Breast epithelium (tissue), 4 donors: Measurements from ENCODE around the gene TUBB4B. TPM values are rescaled to one million over a fixed set of nuclear protein-coding genes. Genes with fewer than 3 reads are reported as not detected.

Experiments used
- DNase-seq, 2 donors: peaks; one replicate each; pipeline ENCODE4 v3.0.0-alpha.2; 2019; ENCODE audit warnings: low spot score in 2 of 2
- H3K27ac ChIP-seq, 2 donors: fragments of 200-600 bp; sonication (generic) in 1 of 2; one replicate each; pipeline ENCODE4 v1.5.1; 2016 to 2019; ENCODE audit warnings: mild to moderate bottlenecking in 1 of 2
- H3K27me3 ChIP-seq, 2 donors: fragments of 200-600 bp; sonication (generic) in 1 of 2; one replicate each; pipeline versions ENCODE4 v1.5.1 to v1.6.0; 2017 to 2019; ENCODE audit warnings: control low read depth in 1 of 2, mild to moderate bottlenecking in 1 of 2
- H3K36me3 ChIP-seq: fragments of 200-600 bp; one replicate; pipeline ENCODE4 v1.5.1; 2019
- H3K4me1 ChIP-seq, 2 donors: fragments of 200-600 bp; sonication (generic); one replicate each; pipeline ENCODE4 v1.5.1; 2016 to 2019; ENCODE audit warnings: control low read depth in 1 of 2
- H3K4me3 ChIP-seq, 3 donors: fragments of 200-600 bp; sonication (generic); 1 replicate in 2 of 3; 2 replicates in 1 of 3; pipeline ENCODE4 v1.5.1; 2016 to 2019; ENCODE audit warnings: mild to moderate bottlenecking in 3 of 3, moderate library complexity in 2 of 3
- H3K9me3 ChIP-seq, 2 donors: fragments of 200-600 bp; sonication (generic) in 1 of 2; one replicate each; pipeline ENCODE4 v1.5.1; 2016 to 2019; ENCODE audit warnings: control low read depth in 1 of 2
- POLR2A ChIP-seq: fragments of 450-650 bp; IDR thresholded peaks from one replicate; pipeline ENCODE4 v1.6.1; 2016; ENCODE audit warnings: antibody characterized with exemption, mild to moderate bottlenecking, moderate library complexity
- POLR2AphosphoS5 ChIP-seq, 3 donors: sonication (generic); formaldehyde crosslinking; IDR thresholded peaks; one replicate each; pipeline ENCODE4 v1.6.1; 2017; ENCODE audit warnings: antibody characterized with exemption in 3 of 3
- intact Hi-C: fragments of 100-400 bp; cut with DNase I; formaldehyde crosslinking; loops from one replicate; pipeline ENCODE4 v1.15.1; 2023; ENCODE audit warnings: low total_unique reads
- total RNA-seq, 3 donors: library from RNA; depleted of rRNA; stranded (reverse); fragments of >200 nt; gene quantifications; one replicate each; pipeline ENCODE4 v1.1.0, GENCODE V29; 2016
- TF ChIP-seq, protein P1 (sequence below), 3 donors: fragments of 450-650 bp; IDR thresholded peaks; one replicate each; pipeline ENCODE4 v1.5.1; 2016 to 2017; ENCODE audit warnings: antibody characterized with exemption in 3 of 3, mild to moderate bottlenecking in 3 of 3, moderate library complexity in 3 of 3

TUBB4B gene
- total RNA-seq, 3 donors from 2014 or later: 112 to 188 (median 183) TPM

DNA sequence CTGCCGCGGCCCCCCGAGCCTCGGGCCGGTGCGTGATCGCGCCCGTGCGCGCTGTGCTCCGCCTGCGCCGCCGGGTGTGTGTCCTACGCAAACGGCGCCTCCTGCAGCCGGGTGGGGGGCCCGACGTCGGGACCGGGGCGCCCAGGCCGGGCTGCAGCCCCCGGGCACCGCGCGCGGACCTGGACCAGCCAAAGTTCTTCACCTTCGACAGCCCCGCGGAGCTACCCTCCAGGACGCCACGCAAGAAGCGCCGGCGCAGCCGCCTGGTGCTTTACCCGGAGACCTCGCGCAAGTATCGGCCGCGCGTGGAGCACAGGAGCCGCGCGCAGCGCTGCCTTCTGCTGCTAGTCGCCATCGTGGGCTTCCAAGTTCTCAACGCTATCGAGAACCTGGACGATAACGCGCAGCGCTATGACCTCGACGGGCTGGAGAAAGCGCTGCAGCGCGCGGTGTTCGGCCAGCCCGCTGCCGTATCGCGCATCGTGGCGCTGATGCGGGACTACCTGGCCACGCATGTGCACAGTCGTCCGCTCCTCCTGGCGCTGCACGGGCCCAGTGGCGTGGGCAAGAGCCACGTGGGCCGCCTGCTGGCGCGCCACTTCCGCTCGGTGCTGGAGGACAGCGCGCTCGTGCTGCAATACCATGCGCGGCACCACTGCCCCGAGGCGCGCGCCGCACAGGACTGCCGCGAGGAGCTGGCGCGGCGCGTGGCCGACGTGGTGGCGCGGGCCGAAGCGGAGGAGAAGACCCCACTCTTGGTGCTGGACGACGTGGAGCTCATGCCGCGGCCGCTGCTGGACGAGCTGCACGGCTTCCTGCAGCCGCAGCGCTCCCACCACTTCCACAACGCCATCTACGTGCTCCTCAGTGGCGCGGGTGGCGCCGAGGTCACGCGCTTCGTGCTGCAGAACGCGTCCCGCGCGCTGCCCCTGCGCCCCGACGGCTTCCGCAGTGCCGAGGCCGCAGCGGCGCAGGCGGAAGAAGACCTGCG, 37.9 kb downstream of the TUBB4B start:
- Histone ChIP-seq H3K27ac (no peak overlapping the region), H3K4me1 (peaks cover 5 to 7% of the 10 kb centered on the region in 2 donors), H3K27me3 (peaks cover 2 to 20% of the 10 kb centered on the region in 2 donors), H3K36me3 (no peaks in the 10 kb centered on the region), H3K4me3 (peak overlapping the region; percentile 47 to 60 (median 51)), H3K9me3 (no peaks in the 10 kb centered on the region)
- no peak for DNase-seq
- TF ChIP-seq, protein P1, sequence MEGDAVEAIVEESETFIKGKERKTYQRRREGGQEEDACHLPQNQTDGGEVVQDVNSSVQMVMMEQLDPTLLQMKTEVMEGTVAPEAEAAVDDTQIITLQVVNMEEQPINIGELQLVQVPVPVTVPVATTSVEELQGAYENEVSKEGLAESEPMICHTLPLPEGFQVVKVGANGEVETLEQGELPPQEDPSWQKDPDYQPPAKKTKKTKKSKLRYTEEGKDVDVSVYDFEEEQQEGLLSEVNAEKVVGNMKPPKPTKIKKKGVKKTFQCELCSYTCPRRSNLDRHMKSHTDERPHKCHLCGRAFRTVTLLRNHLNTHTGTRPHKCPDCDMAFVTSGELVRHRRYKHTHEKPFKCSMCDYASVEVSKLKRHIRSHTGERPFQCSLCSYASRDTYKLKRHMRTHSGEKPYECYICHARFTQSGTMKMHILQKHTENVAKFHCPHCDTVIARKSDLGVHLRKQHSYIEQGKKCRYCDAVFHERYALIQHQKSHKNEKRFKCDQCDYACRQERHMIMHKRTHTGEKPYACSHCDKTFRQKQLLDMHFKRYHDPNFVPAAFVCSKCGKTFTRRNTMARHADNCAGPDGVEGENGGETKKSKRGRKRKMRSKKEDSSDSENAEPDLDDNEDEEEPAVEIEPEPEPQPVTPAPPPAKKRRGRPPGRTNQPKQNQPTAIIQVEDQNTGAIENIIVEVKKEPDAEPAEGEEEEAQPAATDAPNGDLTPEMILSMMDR (IDR thresholded peaks at IDR 0.05): no peak
- TF ChIP-seq POLR2A (no peak), POLR2AphosphoS5 (IDR thresholded peaks at IDR 0.05) (no peak)
- intact Hi-C loops: no loop called here

- TF ChIP-seq, protein P1 (IDR thresholded peaks at IDR 0.05): no peak
- no peak for TF ChIP-seq POLR2AphosphoS5 (IDR thresholded peaks at IDR 0.05)
- no peak for TF ChIP-seq POLR2A
- Histone ChIP-seq H3K27me3 (peaks cover 2 to 20% of the 10 kb centered on the region in 2 donors), H3K27ac (no peak overlapping the region), H3K36me3 (no peaks in the 10 kb centered on the region), H3K4me3 (no peak overlapping the region), H3K4me1 (peaks cover 5 to 7% of the 10 kb centered on the region in 2 donors), H3K9me3 (no peaks in the 10 kb centered on the region)
- intact Hi-C loops: loop anchor here (10.0 kb wide), 1 partner anchor 155 kb away; no protein-coding TSS in a partner anchor
- no peak for DNase-seq
These were observed 38.8 kb downstream of the TUBB4B start for GRCh38 chr9:137279741-137280473.

GRCh38 chr9:137280474-137281344, 39.6 kb downstream of the TUBB4B start:
- H3K27ac ChIP-seq: no peak overlapping the region
- TF ChIP-seq, protein P1 (IDR thresholded peaks at IDR 0.05): peak in 1 of 3 donors; percentile 32
- no peak for TF ChIP-seq POLR2A
- H3K9me3 ChIP-seq: no peaks in the 10 kb centered on the region
- H3K4me3 ChIP-seq: peak overlapping the region in 2 of 3 donors; percentile 23 to 57
- DNase-seq: no peak
- H3K36me3 ChIP-seq: no peaks in the 10 kb centered on the region
- H3K27me3 ChIP-seq: peaks cover 2 to 20% of the 10 kb centered on the region in 2 donors
- H3K4me1 ChIP-seq: peaks cover 5 to 7% of the 10 kb centered on the region in 2 donors
- intact Hi-C loops: loop anchor here (10.0 kb wide), 1 partner anchor 154 kb away; no protein-coding TSS in a partner anchor

DNA sequence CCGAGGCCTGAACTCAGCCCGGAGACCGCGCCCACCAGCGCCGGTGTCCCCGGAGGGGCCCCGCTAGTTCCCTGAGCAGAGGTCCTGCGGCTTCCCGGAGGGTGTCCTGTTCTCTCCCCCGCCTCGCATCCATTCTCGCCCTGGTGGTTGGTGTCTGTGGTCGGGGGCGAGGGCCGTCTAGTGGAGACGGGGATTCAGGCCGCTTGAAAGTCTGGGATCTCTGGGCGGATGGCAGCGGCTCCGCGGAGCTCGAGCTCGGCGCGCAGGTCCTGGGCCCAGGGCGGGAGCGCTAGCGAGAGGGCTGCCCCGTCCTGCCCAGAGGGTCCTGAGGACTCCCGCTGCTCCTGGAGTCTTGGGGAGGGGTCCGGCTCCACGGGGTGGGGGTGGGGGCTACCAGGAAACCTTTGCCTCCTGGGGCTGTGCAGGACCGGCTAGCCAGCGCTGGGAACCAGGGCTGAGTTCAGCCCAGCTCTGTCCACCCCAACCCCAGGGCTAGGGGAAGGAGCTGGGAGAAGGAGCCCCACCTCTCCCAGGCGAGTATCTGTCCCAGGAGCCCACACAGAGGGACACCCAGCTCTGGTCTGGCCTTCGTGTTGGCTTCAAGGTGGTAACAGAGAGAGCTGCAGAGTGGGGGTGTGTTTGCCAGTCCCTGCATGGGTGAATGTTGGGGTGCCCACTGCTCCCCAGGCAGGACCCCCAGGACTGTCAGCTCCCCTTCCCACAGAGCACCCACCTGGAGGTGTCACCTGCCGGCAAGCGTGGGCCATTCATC, 40.4 kb downstream of the TUBB4B start:
- intact Hi-C loops: loop anchor here (10.0 kb wide), 1 partner anchor 153 kb away; no protein-coding TSS in a partner anchor
- H3K4me3 ChIP-seq: peak overlapping the region in 2 of 3 donors; percentile 23 to 57
- no peak for DNase-seq
- peaks cover 5 to 7% of the 10 kb centered on the region in 2 donors for H3K4me1 ChIP-seq
- no peak overlapping the region for H3K27ac ChIP-seq
- H3K36me3 ChIP-seq: no peaks in the 10 kb centered on the region
- H3K27me3 ChIP-seq: peaks cover 2 to 20% of the 10 kb centered on the region in 2 donors
- no peaks in the 10 kb centered on the region for H3K9me3 ChIP-seq
- no peak for TF ChIP-seq POLR2AphosphoS5 (IDR thresholded peaks at IDR 0.05)
- TF ChIP-seq, protein P1 (IDR thresholded peaks at IDR 0.05): no peak
- no peak for TF ChIP-seq POLR2A
